PC-3 (cell line): ENCODE results near the gene PRKAR2A. TPM values are rescaled to one million over a fixed set of nuclear protein-coding genes. Genes with fewer than 3 reads are reported as not detected.

Source experiments
- ATAC-seq: fragments of 200-7000 bp; cut with Tn5 transposase; 2 replicates; pipeline ENCODE4 v1.9.1; 2020; ENCODE audit warnings: mild to moderate bottlenecking, moderate library complexity
- BruUV-seq: library from RNA; stranded (reverse); fragments of 400-500 nt; replicated peaks from 2 replicates; lab custom pipeline; 2021; lab: Mats Ljungman, UMichigan
- CTCF ChIA-PET: fragments of 300-600 bp; sonication (Branson Sonifier 250); formaldehyde crosslinking; loops from one replicate; lab custom pipeline; 2022; ENCODE audit warnings: antibody characterized with exemption; lab: Charles Lee
- POLR2A ChIA-PET: fragments of 300-600 bp; sonication (Branson Sonifier 250); formaldehyde crosslinking; loops from one replicate; lab custom pipeline; 2022; ENCODE audit warnings: antibody characterized with exemption; ENCODE audit not compliant: unreplicated experiment; lab: Charles Lee
- DNase-seq: peaks from one replicate; pipeline ENCODE4 v3.0.0-alpha.2; 2015
- H2AFZ ChIP-seq: fragments of 300-600 bp; sonication (generic); 2 replicates; pipeline ENCODE4 v1.6.0; 2016; ENCODE audit warnings: antibody characterized with exemption, low read length
- H3F3A ChIP-seq: fragments of 300-600 bp; sonication (generic); one replicate; pipeline ENCODE4 v1.6.0; 2017; ENCODE audit warnings: antibody characterized with exemption, low read length, control low read depth, mild to moderate bottlenecking; ENCODE audit not compliant: unreplicated experiment
- H3K27ac ChIP-seq: fragments of 300-600 bp; sonication (generic); 2 replicates; pipeline ENCODE4 v1.5.1; 2016; ENCODE audit warnings: mild to moderate bottlenecking, low read length
- H3K27me3 ChIP-seq: fragments of 300-600 bp; sonication (generic); 2 replicates; pipeline ENCODE4 v1.6.1; 2016; ENCODE audit warnings: low read length, mixed read lengths
- H3K36me3 ChIP-seq: fragments of 300-600 bp; sonication (generic); 2 replicates; pipeline ENCODE4 v1.6.1; 2016; ENCODE audit warnings: low read depth, mixed run types, low read length, mixed read lengths
- H3K4me1 ChIP-seq: fragments of 300-600 bp; sonication (generic); 2 replicates; pipeline ENCODE4 v1.5.1; 2016; ENCODE audit warnings: low read length; ENCODE audit not compliant: insufficient read depth
- H3K4me2 ChIP-seq: fragments of 300-600 bp; sonication (generic); 2 replicates; pipeline ENCODE4 v1.6.0; 2016; ENCODE audit warnings: low read length
- H3K4me3 ChIP-seq: fragments of 300-600 bp; sonication (generic); 2 replicates; pipeline ENCODE4 v1.5.1; 2016; ENCODE audit warnings: mild to moderate bottlenecking, low read length, mixed read lengths
- H3K79me2 ChIP-seq: fragments of 300-600 bp; sonication (generic); 2 replicates; pipeline ENCODE4 v1.6.1; 2017; ENCODE audit warnings: low read length, mixed read lengths
- H3K9ac ChIP-seq: fragments of 300-600 bp; sonication (generic); 2 replicates; pipeline ENCODE4 v1.6.0; 2016; ENCODE audit warnings: mild to moderate bottlenecking, low read length
- H3K9me2 ChIP-seq: fragments of 300-600 bp; sonication (generic); replicated peaks from 2 replicates; pipeline ENCODE4 v1.6.1; 2016; ENCODE audit warnings: mixed run types, low read length, mixed read lengths
- H3K9me3 ChIP-seq: fragments of 300-600 bp; sonication (generic); 2 replicates; pipeline ENCODE4 v1.6.1; 2016; ENCODE audit warnings: low read length, mixed read lengths
- H4K20me1 ChIP-seq: fragments of 300-600 bp; sonication (generic); 2 replicates; pipeline ENCODE4 v1.6.1; 2016; ENCODE audit warnings: low read length, mixed read lengths
- CTCF ChIP-seq: fragments of 300-600 bp; sonication (generic); conservative IDR thresholded peaks from 2 replicates; pipeline ENCODE4 v1.5.1; 2017; ENCODE audit warnings: antibody characterized with exemption, low read depth, mild to moderate bottlenecking, low read length
- EZH2 ChIP-seq: fragments of 300-600 bp; sonication (generic); IDR thresholded peaks from one replicate; pipeline ENCODE4 v1.6.1; 2017; ENCODE audit warnings: antibody characterized with exemption, mild to moderate bottlenecking, low read length; ENCODE audit not compliant: unreplicated experiment
- EZH2phosphoT487 ChIP-seq: fragments of 300-600 bp; sonication (generic); IDR thresholded peaks from 2 replicates; pipeline ENCODE4 v1.6.1; 2018; ENCODE audit warnings: mild to moderate bottlenecking, antibody characterized with exemption, low read length, borderline replicate concordance
- intact Hi-C: fragments of 100-400 bp; cut with micrococcal nuclease; formaldehyde crosslinking; loops from 2 replicates; pipeline ENCODE4 v1.9.0; 2023
- total RNA-seq: library from RNA; depleted of rRNA; stranded (reverse); fragments of >200 nt; gene quantifications from 2 replicates; pipeline ENCODE4 v1.2.3, GENCODE V29; 2014

PRKAR2A gene
- total RNA-seq, 1 experiment from 2014 or later = 68.1 TPM

DNA sequence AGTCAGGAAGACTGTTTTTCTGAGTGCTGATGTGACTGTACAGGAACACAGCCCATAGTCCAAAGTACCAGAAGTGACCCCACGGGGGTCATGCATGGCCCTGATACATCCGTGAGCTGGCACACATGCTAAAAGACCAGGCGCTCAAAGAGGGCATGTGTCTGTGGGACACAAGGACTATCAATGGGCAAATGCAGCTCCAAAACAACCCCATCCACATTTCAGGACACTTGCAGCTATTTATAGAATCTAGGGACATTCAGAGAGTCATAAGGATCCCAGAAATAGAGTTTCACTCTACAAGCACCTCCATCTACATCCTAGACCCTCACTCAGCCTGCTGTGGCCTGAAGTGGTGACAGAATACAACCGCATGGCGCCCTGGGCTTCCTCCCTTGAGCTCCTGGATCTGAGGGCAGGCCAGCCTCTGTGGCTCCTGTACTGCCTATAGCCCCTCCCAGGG is 34.0 kb upstream of the PRKAR2A start:
- Histone ChIP-seq H3K4me1 (no peaks in the 10 kb centered on the region), H2AFZ (no peak overlapping the region), H3K9ac (no peak overlapping the region), H3K9me2 (no peaks in the 10 kb centered on the region), H3K4me3 (no peak overlapping the region), H3K9me3 (no peaks in the 10 kb centered on the region), H3K79me2 (no peaks in the 10 kb centered on the region), H4K20me1 (no peaks in the 10 kb centered on the region), H3F3A (no peaks in the 10 kb centered on the region), H3K27me3 (no peaks in the 10 kb centered on the region), H3K36me3 (no peaks in the 10 kb centered on the region), H3K4me2 (no peak overlapping the region), H3K27ac (no peak overlapping the region)
- TF ChIP-seq CTCF = no peak
- no peak for TF ChIP-seq EZH2
- no peak for TF ChIP-seq EZH2phosphoT487
- POLR2A ChIA-PET = no interaction called here
- intact Hi-C loops = no loop called here
- CTCF ChIA-PET = no interaction called here
- no TSS peak for BruUV-seq
- ATAC-seq (no peak), DNase-seq (no peak)

- H3K4me2 ChIP-seq = no peak overlapping the region
- H3K4me3 ChIP-seq = no peak overlapping the region
- H3K36me3 ChIP-seq = no peaks in the 10 kb centered on the region
- BruUV-seq = no TSS peak
- H3K9me3 ChIP-seq = no peaks in the 10 kb centered on the region
- no peak overlapping the region for H3K9ac ChIP-seq
- no peaks in the 10 kb centered on the region for H4K20me1 ChIP-seq
- DNase-seq (no peak), ATAC-seq (no peak)
- TF ChIP-seq CTCF (no peak), EZH2 (no peak), EZH2phosphoT487 (no peak)
- H3F3A ChIP-seq = no peaks in the 10 kb centered on the region
- ChIA-PET CTCF (no interaction called here), POLR2A (no interaction called here)
- no peaks in the 10 kb centered on the region for H3K27me3 ChIP-seq
- no peaks in the 10 kb centered on the region for H3K79me2 ChIP-seq
- no peaks in the 10 kb centered on the region for H3K4me1 ChIP-seq
- H3K9me2 ChIP-seq = no peaks in the 10 kb centered on the region
- no peak overlapping the region for H2AFZ ChIP-seq
- intact Hi-C loops = no loop called here
- no peak overlapping the region for H3K27ac ChIP-seq
Measured at GRCh38 chr3:48881006-48881405, 33.3 kb upstream of the PRKAR2A start.

GRCh38 chr3:48879994-48880377 is 32.3 kb upstream of the PRKAR2A start:
- no peaks in the 10 kb centered on the region for H3K9me3 ChIP-seq
- no peak overlapping the region for H3K4me3 ChIP-seq
- intact Hi-C loops = no loop called here
- H4K20me1 ChIP-seq = no peaks in the 10 kb centered on the region
- ChIA-PET POLR2A (no interaction called here), CTCF (no interaction called here)
- ATAC-seq (no peak), DNase-seq (no peak)
- no peak overlapping the region for H3K4me2 ChIP-seq
- no peaks in the 10 kb centered on the region for H3K36me3 ChIP-seq
- no TSS peak for BruUV-seq
- H2AFZ ChIP-seq = no peak overlapping the region
- no peaks in the 10 kb centered on the region for H3K4me1 ChIP-seq
- H3K79me2 ChIP-seq = no peaks in the 10 kb centered on the region
- no peak for TF ChIP-seq CTCF
- TF ChIP-seq EZH2 = no peak
- no peak for TF ChIP-seq EZH2phosphoT487
- no peak overlapping the region for H3K27ac ChIP-seq
- H3K9ac ChIP-seq = no peak overlapping the region
- H3F3A ChIP-seq = no peaks in the 10 kb centered on the region
- no peaks in the 10 kb centered on the region for H3K9me2 ChIP-seq
- H3K27me3 ChIP-seq = no peaks in the 10 kb centered on the region
